H1 (cell line): ENCODE data around the gene TTI1.

Experiments used
- ATF2 ChIP-seq: IDR thresholded peaks from 2 replicates; pipeline ENCODE4 v1.6.1; 2012; ENCODE audit warnings: low read length, inconsistent platforms
- BRCA1 ChIP-seq: IDR thresholded peaks from 2 replicates; pipeline ENCODE4 v1.6.1; 2012; ENCODE audit warnings: low read depth, low read length, improper control_type of control experiment
- CHD2 ChIP-seq: IDR thresholded peaks from 2 replicates; pipeline ENCODE4 v1.6.1; 2012; ENCODE audit warnings: low read length, improper control_type of control experiment
- CTCF ChIP-seq, 3 experiments: IDR thresholded peaks; 1 replicate in 2 of 3; 2 replicates in 1 of 3; pipeline versions ENCODE4 v1.5.1 to v1.6.1; 2011; ENCODE audit warnings: low read length in 3 of 3, mild to moderate bottlenecking in 3 of 3, inconsistent platforms in 2 of 3, low read depth in 1 of 3, moderate library complexity in 1 of 3; ENCODE audit not compliant: insufficient read depth in 1 of 3; ENCODE audit errors: control extremely low read depth in 1 of 3
- EGR1 ChIP-seq: IDR thresholded peaks from 2 replicates; pipeline ENCODE4 v1.6.1; 2011; ENCODE audit warnings: low read depth, low read length, borderline replicate concordance
- EZH2 ChIP-seq: fragments of 200-600 bp; sonication (generic); IDR thresholded peaks from 2 replicates; pipeline ENCODE4 v1.7.1; 2012; ENCODE audit warnings: low read depth, mild to moderate bottlenecking, moderate library complexity, low read length, inconsistent platforms; ENCODE audit not compliant: severe bottlenecking
- HDAC2 ChIP-seq, 2 experiments: fragments of 300-600 bp in 1 of 2; sonication (generic) in 1 of 2; IDR thresholded peaks; 2 replicates each; pipeline ENCODE4 v1.6.1; 2011 to 2012; ENCODE audit warnings: low read depth in 2 of 2, low read length in 2 of 2, mild to moderate bottlenecking in 2 of 2, moderate library complexity in 2 of 2, borderline replicate concordance in 1 of 2, inconsistent platforms in 1 of 2
- RAD21 ChIP-seq, 2 experiments: IDR thresholded peaks in 1 of 2; conservative IDR thresholded peaks in 1 of 2; 2 replicates each; pipeline ENCODE4 v1.6.1; 2011; ENCODE audit warnings: low read depth in 2 of 2, low read length in 2 of 2, improper control_type of control experiment in 1 of 2, inconsistent platforms in 1 of 2, mild to moderate bottlenecking in 1 of 2, moderate library complexity in 1 of 2
- SUZ12 ChIP-seq: fragments of 200-600 bp; sonication (generic); IDR thresholded peaks from 2 replicates; pipeline ENCODE4 v1.6.1; 2012; ENCODE audit warnings: mild to moderate bottlenecking, inconsistent platforms, low read length, moderate library complexity, mixed read lengths

- TF ChIP-seq EZH2 (no peak), CTCF (IDR thresholded peaks at IDR 0.05; ENCODE audit: control extremely low read depth in 1 of 3, insufficient read depth in 1 of 3, low read depth in 1 of 3, low read length in 3 of 3) (no peak), HDAC2 (IDR thresholded peaks at IDR 0.05; ENCODE audit: borderline replicate concordance in 1 of 2, low read depth in 2 of 2, low read length in 2 of 2) (no peak), RAD21 (IDR thresholded peaks at IDR 0.05 in 1 of 2, conservative IDR thresholded peaks at IDR 0.05 in 1 of 2; ENCODE audit: low read depth in 2 of 2, low read length in 2 of 2) (no peak), BRCA1 (no peak), SUZ12 (no peak), EGR1 (no peak), CHD2 (no peak), ATF2 (no peak)
Observed at GRCh38 chr20:38001981-38002380, 31.3 kb downstream of the TTI1 start.
